HEK293 (cell line): ENCODE results near the gene ZDHHC14.

ENCODE experiments used
- TF ChIP-seq, protein P1 (sequence below): fragments of 450-650 bp; formaldehyde crosslinking; IDR thresholded peaks from 2 replicates; pipeline ENCODE4 v1.5.1; 2016; ENCODE audit warnings: missing biosample characterization, missing genetic modification characterization
- TF ChIP-seq, protein P2 (sequence below): fragments of 450-650 bp; formaldehyde crosslinking; IDR thresholded peaks from 2 replicates; pipeline ENCODE4 v1.5.1; 2016; ENCODE audit warnings: missing biosample characterization, missing genetic modification characterization

DNA sequence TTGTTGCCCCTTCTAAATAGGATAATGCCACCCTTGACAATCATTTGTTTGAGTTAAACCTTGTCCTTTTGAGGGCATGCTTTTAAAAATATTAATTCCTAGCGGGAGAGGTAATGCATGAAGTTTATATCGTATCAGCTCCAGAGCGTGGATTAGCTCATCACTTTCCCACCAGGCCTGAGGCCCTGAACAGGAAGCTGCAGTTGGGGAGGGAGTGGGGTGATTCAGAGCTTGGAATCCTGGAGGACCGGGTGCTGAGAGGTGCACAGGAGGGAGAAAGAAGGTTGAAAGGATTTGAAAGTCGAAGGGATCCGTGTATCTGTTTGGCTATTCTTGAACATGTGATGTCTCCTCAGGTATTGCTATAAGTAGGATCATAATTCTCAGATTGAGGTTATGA, 25.0 kb downstream of the ZDHHC14 start:
- TF ChIP-seq, protein P1, sequence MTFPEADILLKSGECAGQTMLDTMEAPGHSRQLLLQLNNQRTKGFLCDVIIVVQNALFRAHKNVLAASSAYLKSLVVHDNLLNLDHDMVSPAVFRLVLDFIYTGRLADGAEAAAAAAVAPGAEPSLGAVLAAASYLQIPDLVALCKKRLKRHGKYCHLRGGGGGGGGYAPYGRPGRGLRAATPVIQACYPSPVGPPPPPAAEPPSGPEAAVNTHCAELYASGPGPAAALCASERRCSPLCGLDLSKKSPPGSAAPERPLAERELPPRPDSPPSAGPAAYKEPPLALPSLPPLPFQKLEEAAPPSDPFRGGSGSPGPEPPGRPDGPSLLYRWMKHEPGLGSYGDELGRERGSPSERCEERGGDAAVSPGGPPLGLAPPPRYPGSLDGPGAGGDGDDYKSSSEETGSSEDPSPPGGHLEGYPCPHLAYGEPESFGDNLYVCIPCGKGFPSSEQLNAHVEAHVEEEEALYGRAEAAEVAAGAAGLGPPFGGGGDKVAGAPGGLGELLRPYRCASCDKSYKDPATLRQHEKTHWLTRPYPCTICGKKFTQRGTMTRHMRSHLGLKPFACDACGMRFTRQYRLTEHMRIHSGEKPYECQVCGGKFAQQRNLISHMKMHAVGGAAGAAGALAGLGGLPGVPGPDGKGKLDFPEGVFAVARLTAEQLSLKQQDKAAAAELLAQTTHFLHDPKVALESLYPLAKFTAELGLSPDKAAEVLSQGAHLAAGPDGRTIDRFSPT (tag by site-specific recombination), result no peak
- TF ChIP-seq, protein P2, sequence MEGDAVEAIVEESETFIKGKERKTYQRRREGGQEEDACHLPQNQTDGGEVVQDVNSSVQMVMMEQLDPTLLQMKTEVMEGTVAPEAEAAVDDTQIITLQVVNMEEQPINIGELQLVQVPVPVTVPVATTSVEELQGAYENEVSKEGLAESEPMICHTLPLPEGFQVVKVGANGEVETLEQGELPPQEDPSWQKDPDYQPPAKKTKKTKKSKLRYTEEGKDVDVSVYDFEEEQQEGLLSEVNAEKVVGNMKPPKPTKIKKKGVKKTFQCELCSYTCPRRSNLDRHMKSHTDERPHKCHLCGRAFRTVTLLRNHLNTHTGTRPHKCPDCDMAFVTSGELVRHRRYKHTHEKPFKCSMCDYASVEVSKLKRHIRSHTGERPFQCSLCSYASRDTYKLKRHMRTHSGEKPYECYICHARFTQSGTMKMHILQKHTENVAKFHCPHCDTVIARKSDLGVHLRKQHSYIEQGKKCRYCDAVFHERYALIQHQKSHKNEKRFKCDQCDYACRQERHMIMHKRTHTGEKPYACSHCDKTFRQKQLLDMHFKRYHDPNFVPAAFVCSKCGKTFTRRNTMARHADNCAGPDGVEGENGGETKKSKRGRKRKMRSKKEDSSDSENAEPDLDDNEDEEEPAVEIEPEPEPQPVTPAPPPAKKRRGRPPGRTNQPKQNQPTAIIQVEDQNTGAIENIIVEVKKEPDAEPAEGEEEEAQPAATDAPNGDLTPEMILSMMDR, result no peak
